ENCODE results near the gene GTF3C2. TPM values are rescaled to one million over a fixed set of nuclear protein-coding genes. Genes with fewer than 3 reads are reported as not detected.
A peak's percentile ranks its signal among the peaks of the same experiment; 100 is the strongest.
"Not testable (repeated sequence)": the region's sequence is repeated elsewhere in the genome, so short reads cannot be mapped to it uniquely, and the experiment has no call there.

The GTF3C2 gene
- total and polyA plus RNA-seq, 2 donors = 31.1 to 39.9 TPM

- no peak overlapping the region for H3K27ac ChIP-seq (ENCODE audit: low read depth in 1 of 2, low read length in 1 of 2)
- H3K27me3 ChIP-seq (ENCODE audit: control insufficient read depth in 2 of 2, insufficient read depth in 1 of 2, low read length in 1 of 2) = peaks cover 37 to 52% of the 10 kb centered on the region in 2 donors
- H3K36me3 ChIP-seq (ENCODE audit: control insufficient read depth in 2 of 2, insufficient read depth in 2 of 2, low read length in 1 of 2) = peaks cover 0 to 9% of the 10 kb centered on the region in 2 donors
- H3K9me3 ChIP-seq (ENCODE audit: control insufficient read depth in 2 of 2, insufficient read depth in 1 of 2, low read length in 1 of 2) = peaks cover 0 to 6% of the 10 kb centered on the region in 2 donors
- no peak overlapping the region for H3K4me3 ChIP-seq (ENCODE audit: low read length in 2 of 2)
- no peak for DNase-seq (ENCODE audit: low read depth in 6 of 9, low spot score in 9 of 9)
- H3K4me1 ChIP-seq (ENCODE audit: control insufficient read depth in 2 of 2, insufficient read depth in 2 of 2, low read length in 2 of 2) = peaks cover 4 to 10% of the 10 kb centered on the region in 2 donors
- WGBS = 96% methylated on average over 16 of the region's 16 CpGs
Observed at GRCh38 chr2:27305516-27305915, 51.0 kb downstream of the GTF3C2 start.

- 95% methylated on average over 13 of the region's 13 CpGs for WGBS
- Histone ChIP-seq H3K27ac (ENCODE audit: low read depth in 1 of 2, low read length in 1 of 2) (no peak overlapping the region), H3K36me3 (ENCODE audit: control insufficient read depth in 2 of 2, insufficient read depth in 2 of 2, low read length in 1 of 2) (peaks cover 0 to 7% of the 10 kb centered on the region in 2 donors), H3K9me3 (ENCODE audit: control insufficient read depth in 2 of 2, insufficient read depth in 1 of 2, low read length in 1 of 2) (peaks cover 0 to 6% of the 10 kb centered on the region in 2 donors), H3K27me3 (ENCODE audit: control insufficient read depth in 2 of 2, insufficient read depth in 1 of 2, low read length in 1 of 2) (peaks cover 37 to 51% of the 10 kb centered on the region in 2 donors), H3K4me3 (ENCODE audit: low read length in 2 of 2) (no peak overlapping the region), H3K4me1 (ENCODE audit: control insufficient read depth in 2 of 2, insufficient read depth in 2 of 2, low read length in 2 of 2) (peaks cover 4 to 10% of the 10 kb centered on the region in 2 donors)
- no peak for DNase-seq (ENCODE audit: low read depth in 6 of 9, low spot score in 9 of 9)
Observed at GRCh38 chr2:27304488-27305240, 51.9 kb downstream of the GTF3C2 start.

GRCh38 chr2:27303093-27304025, 53.2 kb downstream of the GTF3C2 start:
- Histone ChIP-seq H3K9me3 (ENCODE audit: control insufficient read depth in 2 of 2, insufficient read depth in 1 of 2, low read length in 1 of 2) (peaks cover 0 to 6% of the 10 kb centered on the region in 2 donors), H3K27me3 (ENCODE audit: control insufficient read depth in 2 of 2, insufficient read depth in 1 of 2, low read length in 1 of 2) (peaks cover 35 to 48% of the 10 kb centered on the region in 2 donors), H3K4me3 (ENCODE audit: low read length in 2 of 2) (peak overlapping the region; percentile 8 to 30), H3K27ac (ENCODE audit: low read depth in 1 of 2, low read length in 1 of 2) (no peak overlapping the region), H3K36me3 (ENCODE audit: control insufficient read depth in 2 of 2, insufficient read depth in 2 of 2, low read length in 1 of 2) (peaks cover 0 to 2% of the 10 kb centered on the region in 2 donors), H3K4me1 (ENCODE audit: control insufficient read depth in 2 of 2, insufficient read depth in 2 of 2, low read length in 2 of 2) (peaks cover 4 to 10% of the 10 kb centered on the region in 2 donors)
- DNase-seq (ENCODE audit: low read depth in 6 of 9, low spot score in 9 of 9) = peak in 6 of 9 donors; percentile 22 to 68 (median 38)
- WGBS = 35% methylated on average over 25 of the region's 25 CpGs

GRCh38 chr2:27300606-27301005, 56.0 kb downstream of the GTF3C2 start:
- not testable (repeated sequence) for H3K4me1 ChIP-seq (ENCODE audit: control insufficient read depth in 2 of 2, insufficient read depth in 2 of 2, low read length in 2 of 2); H3K9me3 ChIP-seq (ENCODE audit: control insufficient read depth in 2 of 2, insufficient read depth in 1 of 2, low read length in 1 of 2); DNase-seq (ENCODE audit: low read depth in 6 of 9, low spot score in 9 of 9); H3K36me3 ChIP-seq (ENCODE audit: control insufficient read depth in 2 of 2, insufficient read depth in 2 of 2, low read length in 1 of 2); H3K27ac ChIP-seq (ENCODE audit: low read depth in 1 of 2, low read length in 1 of 2); H3K4me3 ChIP-seq (ENCODE audit: low read length in 2 of 2)
- 93% methylated on average over 4 of the region's 4 CpGs for WGBS
- peaks cover 9 to 27% of the 10 kb centered on the region in 2 donors for H3K27me3 ChIP-seq (ENCODE audit: control insufficient read depth in 2 of 2, insufficient read depth in 1 of 2, low read length in 1 of 2)

GRCh38 chr2:27298391-27299080, 58.0 kb downstream of the GTF3C2 start:
- no peak overlapping the region for H3K27ac ChIP-seq (ENCODE audit: low read depth in 1 of 2, low read length in 1 of 2)
- no peak for DNase-seq (ENCODE audit: low read depth in 6 of 9, low spot score in 9 of 9)
- 93% methylated on average over 18 of the region's 18 CpGs for whole genome bisulfite sequencing

GRCh38 chr2:27297195-27297594, 59.4 kb downstream of the GTF3C2 start:
- 96% methylated on average over 3 of the region's 3 CpGs for WGBS
- peaks cover 0 to 13% of the 10 kb centered on the region in 2 donors for H3K27me3 ChIP-seq (ENCODE audit: control insufficient read depth in 2 of 2, insufficient read depth in 1 of 2, low read length in 1 of 2)
- H3K9me3 ChIP-seq (ENCODE audit: control insufficient read depth in 2 of 2, insufficient read depth in 1 of 2, low read length in 1 of 2) = no peaks in the 10 kb centered on the region

More at GRCh38 chr2:27298391-27299080, 58.0 kb downstream of the GTF3C2 start:
- Histone ChIP-seq H3K36me3 (ENCODE audit: control insufficient read depth in 2 of 2, insufficient read depth in 2 of 2, low read length in 1 of 2) (no peaks in the 10 kb centered on the region), H3K4me1 (ENCODE audit: control insufficient read depth in 2 of 2, insufficient read depth in 2 of 2, low read length in 2 of 2) (peaks cover 0 to 3% of the 10 kb centered on the region in 2 donors), H3K4me3 (ENCODE audit: low read length in 2 of 2) (no peak overlapping the region), H3K9me3 (ENCODE audit: control insufficient read depth in 2 of 2, insufficient read depth in 1 of 2, low read length in 1 of 2) (no peaks in the 10 kb centered on the region), H3K27me3 (ENCODE audit: control insufficient read depth in 2 of 2, insufficient read depth in 1 of 2, low read length in 1 of 2) (peaks cover 0 to 12% of the 10 kb centered on the region in 2 donors)

GRCh38 chr2:27296481-27296880, 60.1 kb downstream of the GTF3C2 start:
- H3K27me3 ChIP-seq (ENCODE audit: control insufficient read depth in 2 of 2, insufficient read depth in 1 of 2, low read length in 1 of 2) = peaks cover 0 to 19% of the 10 kb centered on the region in 2 donors
- H3K27ac ChIP-seq (ENCODE audit: low read depth in 1 of 2, low read length in 1 of 2) = no peak overlapping the region
- H3K4me3 ChIP-seq (ENCODE audit: low read length in 2 of 2) = no peak overlapping the region
- 91% methylated on average over 4 of the region's 4 CpGs for WGBS
- H3K4me1 ChIP-seq (ENCODE audit: control insufficient read depth in 2 of 2, insufficient read depth in 2 of 2, low read length in 2 of 2) = no peaks in the 10 kb centered on the region
- no peaks in the 10 kb centered on the region for H3K9me3 ChIP-seq (ENCODE audit: control insufficient read depth in 2 of 2, insufficient read depth in 1 of 2, low read length in 1 of 2)
- no peak for DNase-seq (ENCODE audit: low read depth in 6 of 9, low spot score in 9 of 9)
- no peaks in the 10 kb centered on the region for H3K36me3 ChIP-seq (ENCODE audit: control insufficient read depth in 2 of 2, insufficient read depth in 2 of 2, low read length in 1 of 2)

More at GRCh38 chr2:27297195-27297594, 59.4 kb downstream of the GTF3C2 start:
- H3K36me3 ChIP-seq (ENCODE audit: control insufficient read depth in 2 of 2, insufficient read depth in 2 of 2, low read length in 1 of 2) = no peaks in the 10 kb centered on the region
- H3K4me3 ChIP-seq (ENCODE audit: low read length in 2 of 2) = no peak overlapping the region
- no peak overlapping the region for H3K27ac ChIP-seq (ENCODE audit: low read depth in 1 of 2, low read length in 1 of 2)
- DNase-seq (ENCODE audit: low read depth in 6 of 9, low spot score in 9 of 9) = no peak
- H3K4me1 ChIP-seq (ENCODE audit: control insufficient read depth in 2 of 2, insufficient read depth in 2 of 2, low read length in 2 of 2) = no peaks in the 10 kb centered on the region

GRCh38 chr2:27294928-27295327, 61.6 kb downstream of the GTF3C2 start:
- DNase-seq (ENCODE audit: low read depth in 6 of 9, low spot score in 9 of 9) = no peak
- Histone ChIP-seq H3K9me3 (ENCODE audit: control insufficient read depth in 2 of 2, insufficient read depth in 1 of 2, low read length in 1 of 2) (no peaks in the 10 kb centered on the region), H3K4me1 (ENCODE audit: control insufficient read depth in 2 of 2, insufficient read depth in 2 of 2, low read length in 2 of 2) (peaks cover 0 to 3% of the 10 kb centered on the region in 2 donors), H3K27ac (ENCODE audit: low read depth in 1 of 2, low read length in 1 of 2) (no peak overlapping the region), H3K27me3 (ENCODE audit: control insufficient read depth in 2 of 2, insufficient read depth in 1 of 2, low read length in 1 of 2) (peaks cover 0 to 19% of the 10 kb centered on the region in 2 donors), H3K4me3 (ENCODE audit: low read length in 2 of 2) (no peak overlapping the region), H3K36me3 (ENCODE audit: control insufficient read depth in 2 of 2, insufficient read depth in 2 of 2, low read length in 1 of 2) (no peaks in the 10 kb centered on the region)
- WGBS = 96% methylated on average over 8 of the region's 8 CpGs

All from thymus (tissue), 11 donors.